Measurements from ENCODE around the gene TXN. TPM values are rescaled to one million over a fixed set of nuclear protein-coding genes. Genes with fewer than 3 reads are reported as not detected.

Gene TXN
- total RNA-seq, 1 donor from 2014 or later = 302 TPM

- Histone ChIP-seq H3K4me3 (ENCODE audit: insufficient read depth, low read depth, low read length) (no peak overlapping the region), H3K36me3 (ENCODE audit: insufficient read depth, low read length) (no peaks in the 10 kb centered on the region), H3K4me2 (ENCODE audit: low read length) (no peak overlapping the region), H3K9me3 (ENCODE audit: insufficient read depth, low read depth, low read length) (no peaks in the 10 kb centered on the region), H3K9ac (ENCODE audit: low read length) (no peak overlapping the region), H3K27me3 (ENCODE audit: insufficient read depth, low read length) (peaks cover 4% of the 10 kb centered on the region), H2AFZ (ENCODE audit: low read depth, low read length) (no peak overlapping the region), H3K79me2 (ENCODE audit: insufficient read depth, low read length) (no peaks in the 10 kb centered on the region), H3K27ac (ENCODE audit: low read depth, low read length) (no peak overlapping the region), H3K4me1 (ENCODE audit: insufficient read depth, low read length) (no peaks in the 10 kb centered on the region), H4K20me1 (ENCODE audit: insufficient read depth, low read length) (no peaks in the 10 kb centered on the region)
- peaks cover 2% of the 10 kb centered on the region for H3K4me1 Mint-ChIP-seq (ENCODE audit: low read depth, unreplicated experiment)
- H3K36me3 Mint-ChIP-seq (ENCODE audit: low read depth, unreplicated experiment) = no peaks in the 10 kb centered on the region
- no peak for TF ChIP-seq EZH2 (IDR thresholded peaks at IDR 0.05; ENCODE audit: insufficient read depth, low read length)
- TF ChIP-seq CTCF (IDR thresholded peaks at IDR 0.05; ENCODE audit: insufficient read depth, low read depth, low read length) = no peak
- no peak overlapping the region for H3K27ac Mint-ChIP-seq (ENCODE audit: unreplicated experiment)
- FAIRE-seq (no peak), DNase-seq (ENCODE audit: low read depth) (no peak)
- H3K9me3 Mint-ChIP-seq (ENCODE audit: unreplicated experiment) = peaks cover 7% of the 10 kb centered on the region
- peaks cover 3% of the 10 kb centered on the region for H3K27me3 Mint-ChIP-seq (ENCODE audit: low read depth, unreplicated experiment)
- no peak overlapping the region for H3K4me3 Mint-ChIP-seq (ENCODE audit: unreplicated experiment)
These were observed 41.5 kb downstream of the TXN start for GRCh38 chr9:110214586-110215355.

- Histone ChIP-seq H3K9ac (ENCODE audit: low read length) (no peak overlapping the region), H3K4me3 (ENCODE audit: insufficient read depth, low read depth, low read length) (no peak overlapping the region), H3K27ac (ENCODE audit: low read depth, low read length) (no peak overlapping the region), H2AFZ (ENCODE audit: low read depth, low read length) (no peak overlapping the region), H3K9me3 (ENCODE audit: insufficient read depth, low read depth, low read length) (no peaks in the 10 kb centered on the region), H3K27me3 (ENCODE audit: insufficient read depth, low read length) (peaks cover 3% of the 10 kb centered on the region), H3K36me3 (ENCODE audit: insufficient read depth, low read length) (no peaks in the 10 kb centered on the region), H4K20me1 (ENCODE audit: insufficient read depth, low read length) (no peaks in the 10 kb centered on the region), H3K4me1 (ENCODE audit: insufficient read depth, low read length) (no peaks in the 10 kb centered on the region), H3K79me2 (ENCODE audit: insufficient read depth, low read length) (no peaks in the 10 kb centered on the region), H3K4me2 (ENCODE audit: low read length) (no peak overlapping the region)
- Mint-ChIP-seq H3K4me1 (ENCODE audit: low read depth, unreplicated experiment) (peaks cover 2% of the 10 kb centered on the region), H3K27me3 (ENCODE audit: low read depth, unreplicated experiment) (no peaks in the 10 kb centered on the region), H3K9me3 (ENCODE audit: unreplicated experiment) (peaks cover 7% of the 10 kb centered on the region), H3K4me3 (ENCODE audit: unreplicated experiment) (no peak overlapping the region), H3K36me3 (ENCODE audit: low read depth, unreplicated experiment) (no peaks in the 10 kb centered on the region), H3K27ac (ENCODE audit: unreplicated experiment) (no peak overlapping the region)
- FAIRE-seq (no peak), DNase-seq (ENCODE audit: low read depth) (peak; percentile 59)
- TF ChIP-seq EZH2 (IDR thresholded peaks at IDR 0.05; ENCODE audit: insufficient read depth, low read length) (no peak), CTCF (IDR thresholded peaks at IDR 0.05; ENCODE audit: insufficient read depth, low read depth, low read length) (no peak)
These were observed 42.2 kb downstream of the TXN start for GRCh38 chr9:110214090-110214489.

- no peak overlapping the region for H3K27ac Mint-ChIP-seq (ENCODE audit: unreplicated experiment)
- TF ChIP-seq EZH2 (IDR thresholded peaks at IDR 0.05; ENCODE audit: insufficient read depth, low read length) (no peak), CTCF (IDR thresholded peaks at IDR 0.05; ENCODE audit: insufficient read depth, low read depth, low read length) (no peak)
- no peak overlapping the region for H3K4me3 Mint-ChIP-seq (ENCODE audit: unreplicated experiment)
- Histone ChIP-seq H3K4me2 (ENCODE audit: low read length) (no peak overlapping the region), H3K4me3 (ENCODE audit: insufficient read depth, low read depth, low read length) (no peak overlapping the region), H3K9me3 (ENCODE audit: insufficient read depth, low read depth, low read length) (no peaks in the 10 kb centered on the region), H4K20me1 (ENCODE audit: insufficient read depth, low read length) (no peaks in the 10 kb centered on the region), H3K27me3 (ENCODE audit: insufficient read depth, low read length) (peaks cover 3% of the 10 kb centered on the region), H3K4me1 (ENCODE audit: insufficient read depth, low read length) (no peaks in the 10 kb centered on the region), H3K79me2 (ENCODE audit: insufficient read depth, low read length) (no peaks in the 10 kb centered on the region), H3K36me3 (ENCODE audit: insufficient read depth, low read length) (no peaks in the 10 kb centered on the region), H3K27ac (ENCODE audit: low read depth, low read length) (no peak overlapping the region), H3K9ac (ENCODE audit: low read length) (no peak overlapping the region), H2AFZ (ENCODE audit: low read depth, low read length) (no peak overlapping the region)
- FAIRE-seq (no peak), DNase-seq (ENCODE audit: low read depth) (no peak)
- no peaks in the 10 kb centered on the region for H3K36me3 Mint-ChIP-seq (ENCODE audit: low read depth, unreplicated experiment)
- H3K27me3 Mint-ChIP-seq (ENCODE audit: low read depth, unreplicated experiment) = peaks cover under 1% of the 10 kb centered on the region
- H3K9me3 Mint-ChIP-seq (ENCODE audit: unreplicated experiment) = peaks cover 7% of the 10 kb centered on the region
- H3K4me1 Mint-ChIP-seq (ENCODE audit: low read depth, unreplicated experiment) = peaks cover 2% of the 10 kb centered on the region
These were observed 42.8 kb downstream of the TXN start for GRCh38 chr9:110213413-110214044.
